ENCODE measurements around the gene PXDN.

PXDN gene

GRCh38 chr2:1586923-1587840 lies 157.1 kb downstream of the PXDN start:
- peaks cover 5% of the 10 kb centered on the region for H3K36me3 Mint-ChIP-seq (ENCODE audit: low read depth)
- no peak for TF ChIP-seq CTCF (IDR thresholded peaks at IDR 0.05; ENCODE audit: unreplicated experiment in 3 of 3)
- peaks cover 1% of the 10 kb centered on the region for H3K9me3 Mint-ChIP-seq
- H3K4me1 Mint-ChIP-seq, result peaks cover 24% of the 10 kb centered on the region
- peaks cover 9% of the 10 kb centered on the region for H3K27me3 Mint-ChIP-seq (ENCODE audit: low read depth)
- peak overlapping the region in 1 of 3 experiments; percentile 87 for H3K27ac Mint-ChIP-seq
- peak overlapping the region in 2 of 3 experiments; percentile 60 to 63 for H3K4me3 Mint-ChIP-seq

- peaks cover 24% of the 10 kb centered on the region for H3K4me1 Mint-ChIP-seq
- peaks cover 3% of the 10 kb centered on the region for H3K9me3 Mint-ChIP-seq
- peak overlapping the region in 2 of 3 experiments; percentile 37 to 87 for H3K27ac Mint-ChIP-seq
- no peak overlapping the region for H3K4me3 Mint-ChIP-seq
- TF ChIP-seq CTCF (IDR thresholded peaks at IDR 0.05; ENCODE audit: unreplicated experiment in 3 of 3), result no peak
- peaks cover 8% of the 10 kb centered on the region for H3K36me3 Mint-ChIP-seq (ENCODE audit: low read depth)
- peaks cover 9% of the 10 kb centered on the region for H3K27me3 Mint-ChIP-seq (ENCODE audit: low read depth)
Measured at GRCh38 chr2:1586251-1586922, 157.9 kb downstream of the PXDN start.

GRCh38 chr2:1585635-1586034 lies 158.7 kb downstream of the PXDN start:
- H3K4me1 Mint-ChIP-seq, result peaks cover 17% of the 10 kb centered on the region
- peaks cover 3% of the 10 kb centered on the region for H3K9me3 Mint-ChIP-seq
- peaks cover 8% of the 10 kb centered on the region for H3K36me3 Mint-ChIP-seq (ENCODE audit: low read depth)
- H3K27me3 Mint-ChIP-seq (ENCODE audit: low read depth), result peaks cover 9% of the 10 kb centered on the region
- no peak overlapping the region for H3K4me3 Mint-ChIP-seq
- no peak overlapping the region for H3K27ac Mint-ChIP-seq
- no peak for TF ChIP-seq CTCF (IDR thresholded peaks at IDR 0.05; ENCODE audit: unreplicated experiment in 3 of 3)

GRCh38 chr2:1584691-1585485 lies 159.4 kb downstream of the PXDN start:
- Mint-ChIP-seq H3K9me3 (peaks cover 3% of the 10 kb centered on the region), H3K36me3 (ENCODE audit: low read depth) (peaks cover 8% of the 10 kb centered on the region), H3K27ac (no peak overlapping the region), H3K27me3 (ENCODE audit: low read depth) (peaks cover 9% of the 10 kb centered on the region), H3K4me1 (peaks cover 11% of the 10 kb centered on the region), H3K4me3 (no peak overlapping the region)
- no peak for TF ChIP-seq CTCF (IDR thresholded peaks at IDR 0.05; ENCODE audit: unreplicated experiment in 3 of 3)

- peaks cover 8% of the 10 kb centered on the region for H3K36me3 Mint-ChIP-seq (ENCODE audit: low read depth)
- peaks cover 9% of the 10 kb centered on the region for H3K27me3 Mint-ChIP-seq (ENCODE audit: low read depth)
- no peak overlapping the region for H3K27ac Mint-ChIP-seq
- H3K9me3 Mint-ChIP-seq, result peaks cover 3% of the 10 kb centered on the region
- no peak overlapping the region for H3K4me3 Mint-ChIP-seq
- H3K4me1 Mint-ChIP-seq, result peaks cover 5% of the 10 kb centered on the region
- no peak for TF ChIP-seq CTCF (IDR thresholded peaks at IDR 0.05; ENCODE audit: unreplicated experiment in 3 of 3)
Measured at GRCh38 chr2:1584051-1584531, 160.2 kb downstream of the PXDN start.

Measured in nephron (organoid).